Fibroblast of skin of right biceps (primary cell): ENCODE results near the gene IZUMO4.

Experiments used
- DNase-seq: peaks from one replicate; pipeline ENCODE4 v3.0.0-alpha.2; 2013

Gene IZUMO4, protein sequence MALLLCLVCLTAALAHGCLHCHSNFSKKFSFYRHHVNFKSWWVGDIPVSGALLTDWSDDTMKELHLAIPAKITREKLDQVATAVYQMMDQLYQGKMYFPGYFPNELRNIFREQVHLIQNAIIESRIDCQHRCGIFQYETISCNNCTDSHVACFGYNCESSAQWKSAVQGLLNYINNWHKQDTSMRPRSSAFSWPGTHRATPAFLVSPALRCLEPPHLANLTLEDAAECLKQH

DNA sequence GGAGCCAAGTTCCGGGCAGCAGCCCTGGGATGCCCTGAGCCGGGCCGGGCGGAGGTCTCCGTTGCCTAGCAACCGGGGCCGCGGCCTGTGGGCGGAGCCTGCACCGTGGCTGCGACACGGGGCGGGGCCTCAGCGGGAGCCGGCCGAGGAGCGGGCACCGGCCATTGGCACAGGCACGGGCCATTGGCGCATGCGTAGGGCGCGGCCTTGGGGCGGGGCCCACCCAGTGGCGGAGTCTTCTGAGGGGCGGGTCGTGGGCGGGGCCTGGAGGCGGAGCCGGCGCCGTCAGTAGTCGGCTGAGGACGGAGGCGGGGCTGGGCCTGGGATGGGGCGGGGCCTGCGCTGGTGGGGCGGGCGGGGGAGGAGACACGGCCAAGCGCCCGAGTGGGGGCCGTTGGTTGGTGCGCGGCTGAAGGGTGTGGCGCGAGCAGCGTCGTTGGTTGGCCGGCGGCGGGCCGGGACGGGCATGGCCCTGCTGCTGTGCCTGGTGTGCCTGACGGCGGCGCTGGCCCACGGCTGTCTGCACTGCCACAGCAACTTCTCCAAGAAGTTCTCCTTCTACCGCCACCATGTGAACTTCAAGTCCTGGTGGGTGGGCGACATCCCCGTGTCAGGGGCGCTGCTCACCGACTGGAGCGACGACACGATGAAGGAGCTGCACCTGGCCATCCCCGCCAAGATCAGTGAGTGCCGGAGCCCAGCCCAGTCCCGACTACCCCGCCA is at the start of gene IZUMO4:
IZUMO4 (plus strand) TSS at position 436 of the 723 bp plus-strand sequence; CDS start at position 467, 31 bp downstream.
- peak; percentile 96 for DNase-seq

DNA sequence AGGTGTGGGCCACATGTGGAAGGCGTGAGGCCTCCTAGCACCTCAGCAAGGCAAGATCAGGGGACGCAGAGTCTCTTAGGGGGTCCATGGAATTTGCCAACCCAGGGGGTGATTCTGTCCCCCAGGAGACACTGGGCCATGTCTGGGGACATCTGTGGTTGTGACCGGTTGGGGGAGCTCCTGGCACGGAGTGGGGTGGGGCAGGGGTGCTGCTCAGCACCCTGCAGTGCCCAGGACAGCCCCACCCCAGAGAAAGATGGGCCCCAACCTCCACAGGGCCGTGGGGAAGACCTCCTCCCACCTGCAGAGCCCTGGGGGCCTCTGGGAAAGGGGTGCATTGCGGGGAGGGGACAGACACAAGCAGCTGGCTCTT is 49.7 kb upstream of the IZUMO4 start:
- no peak for DNase-seq

DNA sequence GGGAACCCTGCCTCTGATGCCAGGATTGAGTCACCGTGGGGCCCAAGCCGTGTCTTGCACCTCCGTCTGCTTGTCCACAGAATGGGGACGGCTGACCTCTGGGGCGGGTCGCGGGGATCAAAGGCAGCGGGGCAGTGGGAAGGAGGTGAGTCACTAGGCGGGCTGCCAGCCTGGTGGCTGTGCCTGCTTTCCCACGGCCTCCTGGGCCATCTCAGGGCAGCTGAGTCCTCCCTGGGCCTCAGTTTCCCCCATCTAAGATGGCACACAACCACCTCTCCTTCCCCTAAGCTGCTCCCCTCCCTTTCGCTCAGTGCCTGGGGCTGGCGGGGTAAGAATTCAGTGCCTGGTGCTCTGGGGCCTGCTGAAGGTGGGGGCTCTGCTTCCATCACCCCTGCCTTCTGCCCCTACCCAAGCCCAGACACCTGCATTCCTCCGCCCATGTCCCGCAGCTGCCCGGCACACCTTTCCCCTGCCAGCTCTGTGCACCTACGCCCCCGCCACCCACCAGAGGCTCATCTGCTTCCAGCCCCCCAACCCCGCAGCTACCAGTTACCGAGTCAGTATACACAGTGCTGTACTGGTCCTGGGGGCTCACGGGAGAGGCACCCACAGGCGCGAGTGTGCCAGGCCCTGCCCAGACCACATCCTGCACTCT is 49.1 kb upstream of the IZUMO4 start:
- DNase-seq = no peak

DNA sequence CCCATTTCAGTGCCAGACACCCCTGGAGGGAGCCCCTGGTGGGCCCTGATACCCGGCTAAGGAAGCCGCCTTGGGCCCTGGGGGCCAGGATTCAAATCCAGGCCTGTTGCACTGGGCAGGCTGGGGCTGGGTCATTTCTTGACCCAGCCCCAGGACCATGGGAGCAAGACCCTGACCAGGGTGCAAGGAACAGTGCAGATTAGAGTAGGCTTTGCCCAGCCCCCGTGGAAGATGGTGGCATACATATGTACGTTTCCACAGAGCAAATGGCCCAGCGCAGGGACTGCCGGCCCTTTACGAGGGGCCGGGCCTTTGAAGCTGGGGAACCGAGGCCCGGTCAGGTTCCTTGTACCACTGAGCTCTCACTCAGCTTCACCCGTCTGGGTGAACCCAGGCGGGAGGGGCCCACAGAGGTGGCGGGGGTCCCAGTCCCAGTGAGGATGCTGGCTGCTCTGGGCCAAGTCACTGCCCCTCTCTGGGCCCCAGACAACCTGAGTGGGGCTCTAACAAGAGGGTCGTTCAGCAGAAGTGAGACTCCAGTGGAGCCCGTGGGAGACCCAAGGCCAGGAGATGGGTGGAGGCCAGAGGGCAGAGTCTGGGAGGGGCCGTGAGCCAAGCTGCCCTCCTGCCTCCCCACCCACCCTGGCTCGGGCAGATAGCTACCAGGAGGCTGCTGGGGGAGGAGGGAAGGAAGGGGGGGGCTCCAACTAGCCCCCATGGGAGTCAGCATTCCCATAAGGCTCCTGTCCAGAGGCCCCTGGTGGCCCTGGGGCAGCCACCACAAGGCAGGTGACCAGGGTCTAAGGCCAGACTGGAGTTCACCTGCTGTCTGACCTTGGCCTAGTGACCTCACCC is 48.4 kb upstream of the IZUMO4 start:
- no peak for DNase-seq

DNA sequence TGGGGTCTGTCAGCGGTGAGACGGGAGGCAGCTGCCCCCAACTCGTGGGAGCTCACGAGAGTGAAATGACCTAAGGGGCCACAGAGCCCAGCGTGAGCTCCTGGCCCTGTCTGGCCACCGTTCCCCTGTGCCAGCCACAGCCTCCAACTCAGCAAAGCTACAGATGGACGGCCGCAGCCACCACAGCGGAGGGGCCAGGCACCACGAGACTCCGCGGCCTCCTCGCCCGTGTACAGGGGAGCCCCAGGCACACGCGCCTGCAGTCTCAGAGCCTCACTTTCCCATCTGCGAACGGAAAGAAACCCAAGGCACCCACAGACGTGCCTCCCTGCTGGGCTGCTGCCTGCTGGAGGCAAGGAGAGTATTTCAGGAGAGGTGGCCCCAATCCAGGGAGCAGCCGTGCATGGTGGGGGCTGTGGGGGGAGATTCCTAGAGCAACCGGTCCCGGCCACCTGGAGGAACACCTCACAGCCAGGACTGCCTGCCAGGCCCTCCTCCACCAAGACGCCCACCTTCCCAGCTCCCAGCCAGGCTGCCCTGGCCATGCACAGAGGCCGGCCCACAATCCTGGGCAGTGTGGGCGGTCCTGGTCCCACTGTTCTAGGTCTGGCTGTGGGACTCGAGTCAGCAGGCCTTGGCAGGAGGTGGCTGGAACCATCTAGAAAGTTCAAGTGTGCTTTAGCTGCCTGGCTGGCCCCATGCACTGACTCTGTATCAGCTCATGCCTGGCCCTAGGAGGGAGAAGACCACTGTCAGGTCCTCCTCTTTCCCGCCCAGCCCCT is 47.6 kb upstream of the IZUMO4 start:
- DNase-seq = no peak

DNA sequence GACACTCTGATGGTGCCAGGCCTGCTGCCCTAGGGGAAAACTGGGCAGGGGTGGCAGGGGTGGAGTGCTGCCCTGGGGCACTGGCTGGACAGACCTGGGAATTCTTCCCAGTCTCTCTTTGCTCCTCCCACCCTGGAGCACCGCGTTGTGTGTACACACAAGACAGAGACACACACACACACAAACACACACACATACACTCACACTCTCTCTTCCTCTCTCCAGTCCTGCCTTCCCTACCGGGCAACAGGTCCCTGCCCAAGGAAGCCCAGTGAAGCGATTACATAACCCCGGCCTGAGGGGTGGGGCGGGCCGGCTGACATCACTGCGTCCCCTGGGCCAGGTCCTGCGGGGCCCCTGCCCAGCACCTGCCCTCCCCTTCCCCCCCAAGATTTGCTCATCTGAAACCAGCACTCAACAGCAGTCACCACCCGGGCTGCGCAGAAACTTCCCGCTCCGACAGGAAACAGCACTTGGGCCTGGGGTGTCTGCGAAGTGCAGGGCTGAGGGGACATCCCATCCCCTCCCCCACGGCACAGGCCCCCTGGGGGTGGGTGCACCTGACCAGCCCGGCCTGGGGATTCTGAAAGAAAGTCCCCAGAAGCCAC is 46.9 kb upstream of the IZUMO4 start:
- DNase-seq = peak; percentile 57

DNA sequence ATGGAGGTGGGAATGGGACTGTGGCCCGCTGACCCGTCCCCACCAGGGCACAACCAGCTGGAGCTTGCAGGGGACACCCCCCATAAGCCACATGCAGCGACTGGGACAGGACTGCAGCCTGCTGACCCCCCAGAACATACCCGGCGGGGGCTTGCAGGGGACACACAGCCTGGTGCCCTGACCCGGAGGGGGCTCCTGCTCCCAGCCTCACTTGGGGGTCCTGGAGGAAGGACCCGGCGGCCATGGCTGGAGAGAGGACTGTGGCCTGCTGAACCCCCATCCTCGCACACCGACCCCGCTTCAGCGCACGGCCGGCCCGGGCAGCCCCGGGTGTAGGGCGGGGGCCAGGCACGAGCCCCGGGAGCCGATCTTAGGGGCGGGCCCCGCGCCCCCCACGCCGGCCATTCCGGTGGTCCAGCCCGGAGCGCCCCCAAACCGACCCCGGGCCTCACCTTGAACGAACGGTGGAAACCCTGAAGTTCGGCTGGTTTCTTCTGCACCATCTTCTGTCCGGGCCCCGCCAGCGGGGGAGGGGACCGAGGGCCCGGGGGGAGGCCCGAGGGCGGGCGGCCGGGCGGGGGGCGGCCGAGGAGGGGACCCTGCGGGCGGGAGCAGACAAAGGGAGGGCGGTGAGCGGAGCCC is 46.2 kb upstream of the IZUMO4 start:
- no peak for DNase-seq

DNA sequence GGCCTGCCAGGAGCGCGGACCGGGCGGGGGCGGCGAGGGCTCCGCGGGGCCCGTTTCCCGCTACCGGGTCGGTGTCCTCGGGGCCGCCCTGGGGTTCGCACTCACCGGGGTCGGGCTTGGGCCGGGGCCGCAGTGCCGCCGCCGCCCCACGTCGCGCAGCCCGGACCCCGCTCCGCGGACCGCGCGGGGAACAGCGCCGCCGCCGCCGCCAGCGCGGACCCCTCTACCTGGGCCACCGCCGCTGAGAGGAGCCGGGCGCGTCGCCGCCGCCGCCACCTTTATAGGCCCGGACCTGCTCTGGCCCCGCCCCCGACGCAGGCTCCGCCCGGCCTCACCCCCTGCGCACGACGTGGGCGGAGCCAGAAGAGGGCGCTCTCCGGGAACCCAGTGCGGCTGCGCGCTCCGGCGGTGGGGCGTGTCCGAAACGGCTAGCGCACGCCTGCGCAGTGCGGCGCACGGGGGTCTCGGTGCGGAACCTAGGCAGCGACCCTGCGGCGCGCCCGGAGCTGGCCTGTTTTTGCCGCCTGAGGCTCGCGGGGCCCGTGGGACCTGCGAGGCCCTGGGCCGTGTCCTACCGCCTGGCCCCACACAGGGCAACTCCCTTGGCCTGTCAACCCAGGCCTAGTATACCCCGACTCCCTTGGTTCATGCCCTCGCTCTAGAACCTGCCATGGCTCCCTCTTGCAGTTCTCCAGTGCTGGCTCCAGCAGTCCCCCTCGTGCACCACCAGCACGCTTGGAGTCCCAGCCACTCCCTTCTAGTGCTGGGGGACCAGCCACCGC is 45.5 kb upstream of the IZUMO4 start, which contains the start of gene MKNK2:
MKNK2 (minus strand) TSS at position 254 of the 782 bp plus-strand sequence. CDS start 393 bp downstream, outside the sequence.
- peak; percentile 86 for DNase-seq

DNA sequence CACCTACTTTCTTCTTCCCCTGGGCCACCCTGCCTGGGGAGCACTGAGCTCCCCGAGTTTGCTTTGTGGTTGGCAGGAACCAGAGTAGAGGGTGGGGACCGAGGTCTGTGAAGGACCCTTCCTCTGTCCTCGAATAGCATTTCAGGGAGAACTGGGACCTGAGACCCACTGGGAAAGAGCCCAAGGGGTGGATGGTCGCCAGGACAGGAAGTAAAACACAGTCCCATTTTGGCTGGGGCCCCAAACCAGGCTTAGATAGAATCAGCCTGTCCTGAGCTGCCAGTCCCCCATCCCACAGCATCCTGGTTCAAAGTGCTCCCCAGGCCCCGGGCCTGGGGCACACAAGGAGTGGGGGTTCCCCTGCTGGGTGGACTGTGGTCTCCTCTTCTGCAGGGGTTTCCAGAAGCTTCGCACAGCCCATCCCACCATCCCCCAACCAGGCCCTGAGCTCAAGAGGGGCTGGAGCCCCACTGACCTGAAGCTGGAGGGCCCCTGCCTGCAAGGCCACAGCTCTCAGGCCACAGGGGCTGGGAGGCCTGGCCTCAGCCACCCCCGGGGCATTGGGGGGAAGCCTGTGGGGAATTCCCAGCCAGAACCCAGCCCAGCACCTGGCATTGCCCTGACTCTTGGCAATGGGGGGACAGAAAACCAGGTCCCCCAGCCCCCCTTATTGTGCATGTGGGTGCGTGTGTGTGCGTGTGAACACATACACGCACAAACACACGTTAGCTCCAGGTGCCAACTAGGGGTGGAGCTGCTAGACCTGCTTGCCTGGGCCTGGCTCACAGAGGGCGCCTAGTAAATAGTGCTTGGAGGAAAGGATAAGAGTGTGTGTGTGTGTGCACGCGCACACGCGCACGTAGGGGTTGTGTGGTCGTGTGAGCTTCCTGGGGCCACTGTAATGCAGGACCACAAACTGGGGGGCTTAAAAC is 44.7 kb upstream of the IZUMO4 start:
- DNase-seq = no peak

DNA sequence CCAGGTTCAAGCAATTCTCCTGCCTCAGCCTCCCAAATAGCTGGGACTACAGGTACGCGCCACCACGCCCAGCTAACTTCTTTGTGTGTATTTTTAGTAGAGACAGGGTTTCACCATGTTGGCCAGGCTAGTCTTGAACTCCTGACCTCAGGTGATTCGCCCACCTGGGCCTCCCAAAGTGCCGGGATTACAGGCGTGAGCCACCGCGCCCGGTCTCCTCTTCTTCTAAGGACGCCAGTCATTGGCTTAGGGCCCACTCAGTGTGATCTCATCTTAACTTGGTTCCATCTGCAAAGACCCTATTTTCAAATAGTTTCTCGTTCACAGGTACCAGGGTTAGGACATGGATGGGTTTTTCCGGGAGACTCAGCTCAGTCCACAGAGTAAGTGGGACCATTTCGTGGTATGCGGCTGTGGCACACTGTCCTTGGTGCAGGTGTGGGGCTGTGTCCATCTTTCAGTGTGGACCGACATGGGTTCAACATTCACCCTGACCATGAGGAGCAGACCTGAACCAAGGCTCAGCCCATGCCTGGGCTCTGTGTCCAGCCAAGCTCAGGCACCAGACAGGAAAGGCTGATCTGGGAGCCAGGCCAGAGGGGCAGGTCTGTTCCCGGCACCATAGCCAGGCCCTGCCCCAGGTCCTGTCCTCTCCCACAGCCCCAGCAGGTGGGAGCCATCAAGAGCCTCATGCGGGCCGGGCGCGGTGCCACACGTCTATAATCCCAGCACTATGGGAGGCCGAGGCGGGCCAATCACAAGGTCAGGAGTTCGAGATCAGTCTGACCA is 42.9 kb upstream of the IZUMO4 start:
- no peak for DNase-seq

DNA sequence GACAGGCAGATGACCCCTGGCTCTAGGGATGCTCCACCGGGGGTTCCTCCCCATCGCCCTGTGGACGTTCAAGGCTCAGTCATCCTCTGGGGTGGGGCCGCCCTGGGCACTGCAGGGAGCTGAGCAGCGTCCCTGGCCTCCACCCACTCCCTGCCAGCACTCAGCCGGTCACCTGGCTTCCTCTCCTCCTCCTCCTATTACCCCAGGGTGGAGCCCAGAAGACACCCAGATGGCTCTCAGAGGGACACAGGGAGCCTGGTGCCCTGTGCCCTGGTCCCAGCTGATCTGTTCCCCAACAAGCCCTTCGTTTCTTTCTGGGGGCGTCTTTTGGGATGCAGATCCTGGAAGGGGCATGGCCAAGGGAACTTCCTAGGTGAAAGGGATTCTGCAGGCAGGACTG is 42.0 kb upstream of the IZUMO4 start:
- no peak for DNase-seq

DNA sequence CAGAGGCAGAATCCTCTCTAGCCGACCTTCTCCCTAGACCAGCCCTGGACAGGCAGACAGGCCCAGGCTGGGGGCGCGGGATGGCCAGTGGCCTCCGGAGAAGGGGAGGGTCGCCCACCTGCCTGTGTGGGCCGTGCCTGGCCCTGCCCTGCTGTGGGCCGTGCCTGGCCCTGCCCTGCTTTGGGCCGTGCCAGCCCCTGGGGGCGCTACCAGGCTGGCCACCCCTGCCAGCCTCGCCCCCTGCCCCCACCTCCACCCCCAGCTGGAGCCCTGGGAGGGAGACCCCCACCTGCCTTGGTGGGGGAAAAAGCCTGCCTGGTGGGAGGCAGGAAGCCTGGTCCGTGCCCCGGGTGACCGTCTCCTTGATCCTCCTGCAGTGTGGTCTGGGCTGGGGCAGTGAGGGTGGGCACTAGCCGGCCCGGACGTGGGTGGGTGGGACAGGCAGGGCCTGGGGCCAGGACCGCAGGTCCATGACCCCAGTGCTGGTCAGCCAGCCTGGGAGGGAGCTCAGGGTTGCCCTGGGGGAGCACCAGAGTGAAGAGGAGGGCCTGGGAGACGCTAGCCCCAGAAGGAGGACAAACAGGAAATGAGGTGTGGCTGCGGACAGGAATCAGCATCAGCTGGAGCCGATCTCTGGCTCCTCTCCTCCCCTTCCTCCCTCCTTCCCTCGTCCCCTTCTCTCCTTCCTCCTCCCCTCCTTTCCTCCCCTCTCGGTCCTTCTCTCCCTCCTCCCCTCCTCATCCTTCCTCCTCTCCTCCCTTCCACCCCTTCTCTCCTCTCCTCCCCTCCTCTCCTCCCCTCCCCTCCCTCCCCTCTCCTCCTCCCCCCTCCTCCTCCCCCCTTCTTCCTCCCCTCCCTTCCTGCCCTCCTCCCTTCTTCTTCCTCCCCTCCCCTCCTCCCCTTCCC is 40.5 kb upstream of the IZUMO4 start:
- peak; percentile 76 for DNase-seq

DNA sequence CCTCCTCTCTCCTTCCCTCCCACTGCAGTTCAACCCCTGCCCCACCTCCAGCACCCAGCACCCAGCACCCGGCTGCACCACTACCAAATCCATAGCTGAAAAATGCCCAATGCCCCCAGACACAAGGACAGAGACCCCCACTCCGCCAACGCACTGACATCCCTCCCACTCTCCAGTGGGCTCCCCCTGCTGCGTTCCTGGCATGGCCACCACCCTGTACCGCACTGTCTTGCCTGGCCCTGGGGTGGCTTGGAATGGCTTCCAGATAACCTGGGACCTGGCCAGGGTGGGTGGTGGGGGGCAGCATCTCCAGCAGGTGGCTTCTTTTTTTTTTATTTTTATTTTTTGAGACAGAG is 39.9 kb upstream of the IZUMO4 start:
- no peak for DNase-seq

DNA sequence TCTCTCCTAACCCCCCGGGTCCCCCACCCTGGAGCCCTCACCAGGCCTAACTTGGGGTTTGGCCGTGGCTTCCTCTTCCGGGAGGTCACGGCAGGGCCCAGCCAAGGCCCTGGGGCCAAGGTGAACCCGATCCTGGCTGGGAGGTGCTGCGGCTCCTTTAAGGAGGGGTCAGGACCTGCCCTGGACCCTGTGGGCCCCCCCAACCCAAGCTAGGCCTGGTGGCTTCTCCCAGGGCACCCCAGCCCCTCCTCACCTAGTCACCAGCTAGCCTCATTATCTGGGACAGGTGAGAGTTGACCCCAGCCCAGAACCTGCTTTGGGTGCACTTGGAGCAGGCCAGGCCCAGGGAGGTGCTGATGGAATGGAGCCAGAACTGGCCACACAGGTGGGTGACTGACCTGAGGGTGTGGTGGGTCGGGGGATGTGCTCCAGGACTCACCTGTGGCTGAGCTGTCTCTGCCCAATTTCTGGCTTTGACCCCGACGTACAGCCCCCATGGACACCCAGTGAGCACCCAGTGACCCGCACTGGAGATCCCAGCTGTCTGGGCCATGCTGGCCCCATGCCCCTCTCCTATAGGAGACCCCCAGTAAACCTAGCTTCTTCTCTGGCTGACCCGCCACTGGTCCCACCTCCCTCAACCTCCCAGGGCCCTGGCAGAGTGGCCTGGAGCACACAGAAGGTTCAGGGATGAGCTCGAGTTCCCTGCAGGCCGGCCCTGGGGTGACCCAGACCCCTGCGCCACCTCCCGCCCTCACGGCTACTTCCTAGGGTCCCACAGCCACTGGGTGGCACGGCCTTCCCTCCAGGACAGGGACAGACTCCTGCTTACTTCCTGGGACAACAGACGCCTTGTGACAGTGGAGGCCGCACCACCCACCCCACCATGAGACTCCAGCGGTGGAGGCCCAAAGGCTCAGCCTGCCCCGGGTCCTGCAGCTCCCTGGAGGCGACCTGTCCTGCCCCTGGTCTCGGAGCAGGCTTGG is 38.9 kb upstream of the IZUMO4 start:
- no peak for DNase-seq

DNA sequence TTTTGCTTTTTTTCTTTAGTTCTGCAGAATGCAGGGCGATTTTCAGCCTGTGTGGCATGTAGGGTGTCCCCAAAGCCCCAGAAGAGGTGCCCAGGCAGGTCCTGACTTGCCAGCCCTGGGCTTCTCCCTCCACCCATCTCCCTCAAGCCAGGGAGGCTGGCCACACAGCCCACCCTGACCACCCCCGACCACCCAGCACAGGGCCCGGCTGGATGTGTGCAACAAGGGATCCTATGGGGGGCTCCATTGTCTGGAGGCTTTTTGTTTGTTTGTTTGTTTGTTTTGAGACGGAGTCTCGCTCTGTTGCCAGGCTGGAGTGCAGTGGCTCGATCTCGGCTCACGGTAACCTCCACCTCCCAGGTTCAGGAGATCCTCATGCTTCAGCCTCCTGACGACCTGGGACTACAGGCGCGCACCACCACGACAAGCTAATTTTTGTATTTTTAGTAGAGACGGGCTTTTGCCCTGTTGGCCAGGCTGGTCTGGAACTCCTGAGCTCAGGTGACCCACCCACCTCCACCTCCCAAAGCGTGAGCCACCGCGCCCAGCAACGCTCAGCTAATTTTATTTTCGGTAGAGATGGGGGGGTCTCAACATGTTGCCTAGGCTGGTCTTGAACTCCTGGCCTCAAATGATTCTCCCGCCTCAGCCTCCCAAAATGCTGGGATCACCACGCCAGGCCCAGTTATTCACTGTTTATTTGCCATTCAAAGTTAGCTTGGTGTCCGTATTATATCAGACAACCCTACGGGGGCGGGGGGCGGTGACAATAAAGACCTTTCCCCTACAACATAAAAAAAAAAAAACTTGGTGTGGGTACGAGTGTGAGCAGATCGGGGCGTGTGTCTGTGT is 37.9 kb upstream of the IZUMO4 start:
- DNase-seq = no peak
